Activated CD4-positive, alpha-beta memory T cell treated with anti-CD3 and anti-CD28 coated beads, Interleukin-2, amount 10 ng/mL, durations not matched to agents 7 days and 5 days (primary cell): ENCODE results near the gene RTL10. TPM values are rescaled to one million over a fixed set of nuclear protein-coding genes. Genes with fewer than 3 reads are reported as not detected.
"Not testable (repeated sequence)": the region's sequence is repeated elsewhere in the genome, so short reads cannot be mapped to it uniquely, and the experiment has no call there.

Experiments used
- CTCF ChIA-PET: fragments of 350-600 bp; sonication (Branson Sonifier 250); formaldehyde crosslinking; loops from one replicate; lab custom pipeline; 2021; ENCODE audit warnings: antibody characterized with exemption, inconsistent platforms; lab: Charles Lee
- POLR2A ChIA-PET: fragments of 350-600 bp; sonication (Branson Sonifier 250); formaldehyde crosslinking; loops from one replicate; lab custom pipeline; 2021; ENCODE audit warnings: antibody characterized with exemption; lab: Charles Lee
- DNase-seq: peaks from one replicate; pipeline ENCODE4 v3.0.0-alpha.2; 2020
- H3K27ac Mint-ChIP-seq: one replicate; pipeline ENCODE4 v1.8.0; 2021; ENCODE audit warnings: mild to moderate bottlenecking, mixed read lengths
- H3K27me3 Mint-ChIP-seq: one replicate; pipeline ENCODE4 v1.8.0; 2021; ENCODE audit warnings: mixed read lengths
- H3K36me3 Mint-ChIP-seq: one replicate; pipeline ENCODE4 v1.8.0; 2021; ENCODE audit warnings: low read depth, mixed read lengths
- H3K4me1 Mint-ChIP-seq: one replicate; pipeline ENCODE4 v1.8.0; 2021; ENCODE audit warnings: mixed read lengths
- H3K4me3 Mint-ChIP-seq: one replicate; pipeline ENCODE4 v1.8.0; 2021; ENCODE audit warnings: mild to moderate bottlenecking, mixed read lengths
- H3K9me3 Mint-ChIP-seq: one replicate; pipeline ENCODE4 v1.8.0; 2021; ENCODE audit warnings: mixed read lengths
- total RNA-seq, 2 experiments: library from RNA; stranded (reverse); gene quantifications; one replicate each; pipeline ENCODE4 v1.2.3, GENCODE V29; 2021

The RTL10 gene
- total RNA-seq, 2 experiments from 2014 or later = 13.3 to 13.5 TPM

DNA sequence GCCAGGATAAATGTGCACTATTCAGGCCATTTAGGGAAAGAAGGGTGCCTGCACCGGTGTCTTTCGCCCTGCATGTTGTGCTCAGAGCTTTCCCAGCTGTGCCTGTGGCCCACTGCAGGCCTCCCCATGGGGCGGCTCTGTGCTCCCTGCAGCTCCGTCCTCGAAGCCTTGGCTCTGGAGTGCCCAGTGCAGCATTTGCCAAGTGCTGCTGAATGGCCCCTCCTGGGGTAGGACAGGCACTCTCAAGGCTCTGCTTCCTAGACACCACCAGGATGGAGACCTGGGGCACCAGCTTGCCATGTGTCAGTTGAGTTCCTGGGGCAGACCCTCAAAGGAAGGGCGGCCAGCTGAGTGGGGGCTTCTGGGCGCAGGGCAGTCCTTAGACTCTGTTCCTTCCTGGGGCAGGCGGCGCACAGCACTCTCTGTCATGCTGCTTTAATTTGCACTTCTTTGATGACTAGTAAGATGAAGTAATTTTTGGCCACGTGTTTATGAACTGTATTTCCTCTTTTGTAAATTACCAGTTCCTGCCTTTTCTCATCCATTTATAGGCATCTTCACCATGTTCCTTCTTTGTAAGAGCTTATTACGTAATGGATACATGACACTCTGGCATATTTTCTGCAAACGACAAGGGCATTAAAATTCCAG lies 32.1 kb upstream of the RTL10 start:
- H3K36me3 Mint-ChIP-seq = no peaks in the 10 kb centered on the region
- ChIA-PET CTCF (interaction anchor here (0.8 to 1.3 kb wide), 2 partner anchors 24 to 157 kb away, joined by 3 to 4 read pairs; no protein-coding TSS in a partner anchor), POLR2A (interaction anchor here (1.1 to 2.2 kb wide), 2 partner anchors 11 to 32 kb away, joined by 3 to 11 read pairs; partner anchors contain the start of genes GNB1L and RTL10)
- peaks cover 25% of the 10 kb centered on the region for H3K4me1 Mint-ChIP-seq
- no peak for DNase-seq
- no peaks in the 10 kb centered on the region for H3K27me3 Mint-ChIP-seq
- H3K9me3 Mint-ChIP-seq = no peaks in the 10 kb centered on the region
- no peak overlapping the region for H3K27ac Mint-ChIP-seq
- H3K4me3 Mint-ChIP-seq = no peak overlapping the region

DNA sequence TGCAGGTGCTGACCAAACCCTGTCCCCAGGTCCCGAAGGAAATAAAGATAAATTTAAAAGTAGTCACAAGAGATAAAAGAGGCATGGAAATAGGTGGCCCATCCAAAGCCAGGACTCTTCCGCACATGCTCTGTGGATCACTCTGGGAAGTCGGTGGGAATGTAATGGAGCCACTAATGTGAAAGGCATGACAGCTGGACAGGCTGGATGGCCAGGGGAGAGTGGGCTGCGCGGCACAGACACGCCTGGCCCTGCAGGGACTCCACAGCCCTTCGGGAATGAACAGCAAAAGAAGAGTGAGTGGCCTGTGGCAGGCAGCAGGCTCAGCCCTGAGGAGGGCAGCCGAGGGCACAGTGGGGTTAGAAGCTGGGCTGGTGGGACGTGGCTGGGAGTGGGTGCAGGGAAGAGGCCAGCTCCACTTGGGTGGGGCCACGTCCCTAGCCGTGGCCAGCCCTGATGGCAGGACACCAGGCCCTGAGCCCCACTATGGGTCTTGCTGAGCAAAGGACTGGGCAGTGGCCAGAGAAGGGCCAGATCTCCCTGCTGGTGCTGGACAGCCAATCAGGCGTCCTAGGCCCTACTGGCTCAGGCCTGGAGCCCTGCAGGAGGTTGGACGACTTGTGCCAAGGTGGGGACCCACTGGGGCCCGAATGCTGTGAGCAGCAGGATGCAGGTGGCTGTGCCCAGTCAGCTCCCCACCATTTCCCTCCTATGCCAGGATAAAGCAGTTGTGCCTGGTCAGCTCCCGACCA lies 31.3 kb upstream of the RTL10 start:
- ChIA-PET CTCF (interaction anchor here (0.8 to 1.6 kb wide), 3 partner anchors 24 to 156 kb away, joined by 3 to 4 read pairs (median 3); no protein-coding TSS in a partner anchor), POLR2A (interaction anchor here (1.1 to 2.2 kb wide), 3 partner anchors 11 to 32 kb away, joined by 3 to 11 read pairs (median 7); partner anchors contain the start of genes GNB1L and RTL10)
- no peaks in the 10 kb centered on the region for H3K9me3 Mint-ChIP-seq
- no peak overlapping the region for H3K27ac Mint-ChIP-seq
- H3K36me3 Mint-ChIP-seq = no peaks in the 10 kb centered on the region
- H3K4me1 Mint-ChIP-seq = peaks cover 18% of the 10 kb centered on the region
- no peaks in the 10 kb centered on the region for H3K27me3 Mint-ChIP-seq
- no peak overlapping the region for H3K4me3 Mint-ChIP-seq
- DNase-seq = no peak

DNA sequence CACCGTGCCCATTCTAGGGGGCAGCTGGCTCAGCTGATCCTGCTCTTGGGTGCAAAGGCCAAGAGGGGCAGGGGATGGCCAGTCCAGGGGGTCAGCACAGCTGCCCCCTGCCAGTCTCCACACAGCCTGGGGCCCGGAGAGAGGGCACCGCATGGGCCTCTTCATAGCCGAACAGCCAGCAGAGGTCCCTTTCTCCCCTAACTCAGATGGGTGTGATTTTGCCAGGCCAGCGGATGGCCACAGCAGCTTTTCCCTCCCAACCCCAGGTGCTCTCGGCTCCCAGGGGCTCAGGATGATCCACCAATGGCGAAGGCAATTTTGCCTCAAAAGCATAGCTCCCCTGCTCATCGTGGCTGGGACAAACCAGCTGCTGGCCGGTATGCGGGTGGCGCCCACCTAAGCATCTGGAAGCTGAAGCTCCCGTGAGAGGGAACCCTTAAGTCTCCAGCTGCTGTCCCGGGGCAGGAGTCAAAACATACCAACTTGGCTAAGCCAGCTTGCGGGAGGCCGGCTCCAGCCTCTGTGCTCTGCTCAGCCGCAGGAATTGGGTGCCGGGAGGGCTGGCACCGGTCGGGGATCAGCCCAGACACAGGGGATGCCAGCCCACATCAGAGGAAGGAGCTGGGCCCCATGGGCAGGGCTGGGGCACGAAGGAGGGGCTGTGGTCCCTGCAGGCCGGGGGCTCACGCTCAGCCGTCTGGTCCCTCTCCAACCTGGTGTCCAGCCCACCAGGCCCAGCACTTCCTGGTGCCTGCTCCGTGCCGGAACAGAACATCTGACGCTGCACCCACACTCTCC lies 30.5 kb upstream of the RTL10 start:
- peaks cover 12% of the 10 kb centered on the region for H3K4me1 Mint-ChIP-seq
- H3K9me3 Mint-ChIP-seq = no peaks in the 10 kb centered on the region
- POLR2A ChIA-PET = interaction anchor here (1.6 kb wide), 1 partner anchor 30 kb away, joined by 7 read pairs; the partner anchor contains the start of genes GNB1L and RTL10
- H3K27me3 Mint-ChIP-seq = no peaks in the 10 kb centered on the region
- CTCF ChIA-PET = interaction anchor here (1.6 kb wide), 1 partner anchor 155 kb away, joined by 3 read pairs; no protein-coding TSS in a partner anchor
- DNase-seq = no peak
- H3K27ac Mint-ChIP-seq = no peak overlapping the region
- no peaks in the 10 kb centered on the region for H3K36me3 Mint-ChIP-seq
- no peak overlapping the region for H3K4me3 Mint-ChIP-seq

DNA sequence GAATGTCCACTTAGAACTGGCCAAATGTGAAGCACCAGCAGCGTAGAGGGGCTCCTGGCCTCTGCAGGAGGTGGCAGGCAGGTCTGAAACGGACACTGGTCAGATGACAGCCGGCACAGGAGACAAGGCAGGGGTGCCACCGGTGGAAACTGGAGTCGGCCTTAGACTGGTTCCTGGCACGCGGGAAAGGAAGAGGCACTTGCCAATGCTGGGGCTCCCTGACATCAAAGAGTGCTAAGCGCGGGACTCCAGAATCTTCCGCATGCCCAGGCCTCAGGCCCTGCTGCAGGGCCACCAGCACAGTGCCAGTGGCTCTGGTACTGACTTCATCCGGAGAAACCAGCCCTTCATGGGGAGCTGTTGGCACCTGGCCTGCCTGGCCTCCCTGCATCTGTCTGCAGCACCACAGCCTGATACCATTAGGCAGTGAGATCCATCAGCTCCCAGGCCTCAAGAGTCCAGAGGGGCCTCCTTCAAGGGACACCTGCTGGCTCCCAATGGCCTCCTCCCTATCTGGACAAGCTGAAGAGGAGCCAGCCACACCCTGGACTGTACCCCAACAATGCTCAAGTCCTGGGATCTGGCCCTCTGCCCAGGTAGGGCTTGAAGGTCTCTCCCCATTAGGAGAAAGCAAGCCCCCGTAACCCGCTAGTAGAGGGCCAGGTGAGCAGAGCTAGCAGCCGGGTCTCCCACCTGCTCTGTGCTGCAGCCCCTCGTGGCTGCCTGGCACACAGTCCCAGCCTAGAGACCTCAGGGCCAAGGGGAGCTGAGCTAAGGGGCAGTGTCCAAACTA lies 29.7 kb upstream of the RTL10 start:
- H3K4me3 Mint-ChIP-seq = no peak overlapping the region
- no peak overlapping the region for H3K27ac Mint-ChIP-seq
- ChIA-PET POLR2A (interaction anchor here (1.6 kb wide), 1 partner anchor 29 kb away, joined by 7 read pairs; the partner anchor contains the start of genes GNB1L and RTL10), CTCF (interaction anchor here (1.0 to 1.6 kb wide), 2 partner anchors 10 to 154 kb away, joined by 3 to 4 read pairs; no protein-coding TSS in a partner anchor)
- H3K36me3 Mint-ChIP-seq = no peaks in the 10 kb centered on the region
- no peaks in the 10 kb centered on the region for H3K27me3 Mint-ChIP-seq
- peaks cover 10% of the 10 kb centered on the region for H3K4me1 Mint-ChIP-seq
- DNase-seq = no peak
- no peaks in the 10 kb centered on the region for H3K9me3 Mint-ChIP-seq

DNA sequence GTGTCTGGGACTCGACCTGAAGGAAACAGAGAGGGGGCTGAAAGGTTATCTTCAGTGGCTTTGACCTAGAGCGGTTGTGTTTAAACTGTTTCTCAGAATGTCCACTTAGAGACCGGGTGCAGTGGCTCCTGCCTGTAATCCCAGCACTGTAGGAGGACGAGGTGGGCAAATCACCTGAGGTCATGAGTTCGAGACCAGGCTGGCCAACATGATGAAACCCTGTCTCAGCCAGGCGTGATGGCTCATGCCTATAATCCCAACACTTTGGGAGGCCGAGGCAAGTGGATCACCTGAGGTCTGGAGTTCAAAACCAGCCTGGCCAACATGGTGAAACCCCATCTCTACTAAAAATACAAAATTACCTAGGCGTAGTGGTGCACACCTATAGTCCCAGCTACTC lies 28.8 kb upstream of the RTL10 start:
- POLR2A ChIA-PET, H3K4me1 Mint-ChIP-seq, H3K27me3 Mint-ChIP-seq, H3K27ac Mint-ChIP-seq, H3K36me3 Mint-ChIP-seq, DNase-seq, H3K9me3 Mint-ChIP-seq, H3K4me3 Mint-ChIP-seq: not testable (repeated sequence)
- CTCF ChIA-PET = interaction anchor here (1.0 kb wide), 1 partner anchor 11 kb away, joined by 4 read pairs; no protein-coding TSS in a partner anchor

DNA sequence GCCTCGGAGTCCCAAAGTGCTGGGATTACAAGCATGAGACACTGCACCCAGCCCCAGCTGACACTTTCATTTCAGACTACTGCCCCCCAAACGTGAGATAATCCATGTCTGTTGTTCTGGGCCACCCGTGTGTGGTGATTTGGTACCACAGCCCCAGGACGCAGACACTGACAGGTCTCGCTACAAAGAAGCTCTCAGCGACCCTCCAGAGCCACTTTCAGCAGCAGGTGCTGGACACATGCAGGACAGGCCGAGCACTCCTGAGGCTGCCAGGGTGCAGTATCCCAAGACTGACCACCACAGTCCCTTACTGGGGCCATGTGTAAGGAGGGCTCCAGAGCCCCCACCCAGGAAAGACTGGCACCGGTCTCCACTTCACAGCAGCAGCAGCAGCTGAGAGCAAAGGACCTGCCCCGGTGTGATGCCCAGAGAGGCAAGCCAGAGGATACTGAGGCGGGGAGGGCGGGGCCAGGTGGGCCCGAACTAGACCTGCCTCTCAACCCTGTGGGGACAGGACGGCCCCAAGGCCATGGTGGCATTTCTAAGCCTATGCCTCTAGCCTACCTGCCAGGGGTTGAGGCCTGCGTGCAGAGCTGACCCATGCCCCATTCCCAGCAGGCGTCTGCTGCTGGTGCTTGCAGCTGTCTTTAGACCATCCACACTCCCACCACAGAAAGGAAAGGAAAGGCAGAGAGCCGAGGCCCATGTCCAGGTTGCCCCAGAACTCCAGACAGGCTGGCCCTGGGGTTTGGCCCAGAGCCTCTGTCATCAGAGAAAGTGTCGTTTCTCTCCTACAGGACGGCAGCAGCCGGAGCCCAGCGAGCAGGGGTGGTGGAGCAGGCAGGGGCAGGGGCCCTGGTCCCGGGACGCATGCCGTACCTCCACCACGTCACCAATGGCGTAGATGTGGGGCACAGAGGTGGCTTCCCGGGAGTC lies 28.0 kb upstream of the RTL10 start:
- DNase-seq = no peak
- Mint-ChIP-seq H3K36me3 (no peaks in the 10 kb centered on the region), H3K9me3 (no peaks in the 10 kb centered on the region), H3K27ac (no peak overlapping the region), H3K4me3 (no peak overlapping the region), H3K4me1 (peaks cover 10% of the 10 kb centered on the region), H3K27me3 (no peaks in the 10 kb centered on the region)
- POLR2A ChIA-PET = no interaction called here
- CTCF ChIA-PET = no interaction called here

DNA sequence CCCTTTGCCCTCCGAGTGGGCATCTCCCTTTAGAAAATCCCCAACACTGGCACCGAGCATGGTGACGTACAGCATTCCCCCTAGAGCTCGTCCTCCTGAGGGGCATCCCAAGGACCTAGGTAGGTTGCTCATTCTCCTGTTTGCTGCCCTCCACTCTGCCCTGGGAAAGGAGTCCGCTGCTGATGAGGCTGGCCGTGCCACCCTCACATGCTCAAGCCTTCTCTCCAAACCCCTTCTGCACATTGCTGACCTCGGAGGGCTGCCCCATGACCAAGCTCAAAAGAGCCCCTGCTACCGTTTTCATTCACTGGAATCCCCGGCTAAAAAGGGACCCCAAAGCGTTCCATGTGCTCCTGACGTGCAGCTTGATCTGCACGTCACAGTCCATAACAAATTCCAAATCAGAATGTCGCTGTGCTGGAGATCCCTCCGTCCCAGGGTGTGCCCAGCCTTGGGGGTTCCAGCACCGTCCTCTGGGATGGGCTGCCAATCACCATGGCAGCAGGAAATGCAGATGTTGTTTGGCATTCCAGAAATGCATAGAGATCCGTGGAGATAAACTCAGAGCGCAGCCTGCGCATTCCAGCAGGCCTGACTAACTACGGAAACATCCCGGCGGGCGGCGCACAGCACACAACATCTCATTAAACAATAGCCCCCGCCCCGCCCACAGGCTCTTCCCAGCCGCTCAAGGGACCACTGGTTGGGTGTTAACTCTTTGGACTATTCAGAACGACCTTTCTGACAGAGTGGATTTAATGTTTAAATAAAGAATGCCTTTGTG lies 26.3 kb upstream of the RTL10 start:
- ChIA-PET CTCF (no interaction called here), POLR2A (no interaction called here)
- Mint-ChIP-seq H3K4me1 (peaks cover 2% of the 10 kb centered on the region), H3K4me3 (no peak overlapping the region), H3K9me3 (no peaks in the 10 kb centered on the region), H3K27ac (no peak overlapping the region), H3K27me3 (no peaks in the 10 kb centered on the region), H3K36me3 (no peaks in the 10 kb centered on the region)
- no peak for DNase-seq

DNA sequence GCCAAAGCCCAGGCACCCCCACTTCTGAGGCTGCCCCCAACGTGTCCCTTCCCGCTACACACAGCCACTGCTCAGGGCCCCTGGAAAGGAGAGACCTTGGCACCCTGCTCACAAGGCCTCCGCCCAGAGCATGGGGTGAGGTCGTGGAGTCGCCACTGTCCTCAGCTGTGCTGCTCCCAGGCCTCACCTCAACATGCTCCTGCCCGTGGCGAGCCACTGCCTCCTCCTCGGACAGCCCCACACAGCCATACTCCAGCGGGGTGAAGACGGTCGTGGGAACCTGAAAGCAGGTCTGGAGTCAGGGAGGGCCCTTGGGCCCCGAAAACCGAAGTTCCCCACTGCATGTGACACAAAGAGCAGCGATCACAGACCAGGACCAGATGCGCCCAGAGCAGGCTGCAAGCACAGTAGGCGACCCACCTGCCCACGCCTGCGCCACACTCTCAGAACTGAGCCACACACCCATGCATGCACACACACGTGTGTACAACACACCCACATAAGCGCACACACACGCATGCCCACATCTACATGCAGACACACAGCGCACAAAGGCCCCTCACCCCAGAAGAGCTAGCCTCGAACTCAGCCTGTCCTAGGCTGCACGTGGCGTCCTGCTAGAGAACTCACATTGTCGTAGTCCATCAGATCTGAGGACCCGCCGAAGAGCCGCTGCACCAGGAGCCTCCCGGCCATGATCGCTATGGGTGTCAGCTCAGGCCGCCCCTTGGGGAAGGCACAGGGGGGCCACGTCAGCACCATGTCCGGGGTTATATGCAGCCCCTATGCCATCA lies 25.5 kb upstream of the RTL10 start:
- no peak for DNase-seq
- Mint-ChIP-seq H3K27me3 (no peaks in the 10 kb centered on the region), H3K27ac (no peak overlapping the region), H3K4me1 (no peaks in the 10 kb centered on the region), H3K9me3 (no peaks in the 10 kb centered on the region), H3K4me3 (no peak overlapping the region), H3K36me3 (no peaks in the 10 kb centered on the region)
- ChIA-PET CTCF (no interaction called here), POLR2A (no interaction called here)

DNA sequence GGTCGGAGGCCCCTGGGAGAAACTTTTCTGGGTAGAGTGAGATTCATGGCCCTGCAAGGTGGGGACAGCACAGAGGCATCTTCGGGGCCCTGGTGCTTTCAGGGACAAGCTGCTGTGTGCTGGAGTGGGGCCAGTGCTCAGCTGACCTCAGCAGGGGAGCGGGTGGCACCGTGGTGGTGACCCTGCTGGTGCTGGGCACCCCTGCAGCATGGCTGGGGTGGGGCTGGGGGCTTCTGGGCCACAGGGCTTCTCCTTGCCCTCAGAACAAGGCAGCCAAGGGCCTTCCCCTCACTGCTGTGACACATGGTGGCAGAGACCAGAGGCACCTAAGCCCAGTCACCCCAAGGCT lies 24.9 kb upstream of the RTL10 start:
- no peak overlapping the region for H3K27ac Mint-ChIP-seq
- ChIA-PET POLR2A (no interaction called here), CTCF (no interaction called here)
- no peaks in the 10 kb centered on the region for H3K27me3 Mint-ChIP-seq
- no peak for DNase-seq
- no peaks in the 10 kb centered on the region for H3K36me3 Mint-ChIP-seq
- H3K4me3 Mint-ChIP-seq = no peak overlapping the region
- no peaks in the 10 kb centered on the region for H3K9me3 Mint-ChIP-seq
- peaks cover 2% of the 10 kb centered on the region for H3K4me1 Mint-ChIP-seq

DNA sequence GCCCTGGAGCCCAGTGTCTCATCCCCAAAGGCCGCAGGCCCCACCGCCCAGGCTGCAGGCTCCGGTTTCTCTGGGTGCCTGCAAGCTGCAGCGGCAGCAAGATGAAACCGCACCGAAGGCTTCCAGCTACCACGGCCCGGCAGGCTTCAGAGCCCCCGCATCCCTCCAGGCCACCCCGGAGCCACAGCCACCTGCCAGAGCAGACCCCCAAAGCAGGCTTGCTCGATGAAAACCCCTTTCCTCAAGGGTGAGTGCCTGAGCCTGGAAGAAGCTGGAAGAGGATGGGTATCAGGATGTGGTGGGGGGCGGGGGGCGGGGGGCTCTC lies 24.5 kb upstream of the RTL10 start:
- no peak overlapping the region for H3K27ac Mint-ChIP-seq
- ChIA-PET CTCF (no interaction called here), POLR2A (no interaction called here)
- no peak overlapping the region for H3K4me3 Mint-ChIP-seq
- no peaks in the 10 kb centered on the region for H3K9me3 Mint-ChIP-seq
- no peaks in the 10 kb centered on the region for H3K36me3 Mint-ChIP-seq
- DNase-seq = no peak
- H3K4me1 Mint-ChIP-seq = peaks cover 7% of the 10 kb centered on the region
- H3K27me3 Mint-ChIP-seq = no peaks in the 10 kb centered on the region
